HG03135 (cell line): ENCODE data around the gene NAP1L1.

Experiments
- ATAC-seq: cut with Tn5 transposase; IDR thresholded peaks from one replicate; pipeline ENCODE4 v1.9.1; 2021; ENCODE audit warnings: mild to moderate bottlenecking, moderate library complexity; ENCODE audit not compliant: unreplicated experiment

The NAP1L1 gene

DNA sequence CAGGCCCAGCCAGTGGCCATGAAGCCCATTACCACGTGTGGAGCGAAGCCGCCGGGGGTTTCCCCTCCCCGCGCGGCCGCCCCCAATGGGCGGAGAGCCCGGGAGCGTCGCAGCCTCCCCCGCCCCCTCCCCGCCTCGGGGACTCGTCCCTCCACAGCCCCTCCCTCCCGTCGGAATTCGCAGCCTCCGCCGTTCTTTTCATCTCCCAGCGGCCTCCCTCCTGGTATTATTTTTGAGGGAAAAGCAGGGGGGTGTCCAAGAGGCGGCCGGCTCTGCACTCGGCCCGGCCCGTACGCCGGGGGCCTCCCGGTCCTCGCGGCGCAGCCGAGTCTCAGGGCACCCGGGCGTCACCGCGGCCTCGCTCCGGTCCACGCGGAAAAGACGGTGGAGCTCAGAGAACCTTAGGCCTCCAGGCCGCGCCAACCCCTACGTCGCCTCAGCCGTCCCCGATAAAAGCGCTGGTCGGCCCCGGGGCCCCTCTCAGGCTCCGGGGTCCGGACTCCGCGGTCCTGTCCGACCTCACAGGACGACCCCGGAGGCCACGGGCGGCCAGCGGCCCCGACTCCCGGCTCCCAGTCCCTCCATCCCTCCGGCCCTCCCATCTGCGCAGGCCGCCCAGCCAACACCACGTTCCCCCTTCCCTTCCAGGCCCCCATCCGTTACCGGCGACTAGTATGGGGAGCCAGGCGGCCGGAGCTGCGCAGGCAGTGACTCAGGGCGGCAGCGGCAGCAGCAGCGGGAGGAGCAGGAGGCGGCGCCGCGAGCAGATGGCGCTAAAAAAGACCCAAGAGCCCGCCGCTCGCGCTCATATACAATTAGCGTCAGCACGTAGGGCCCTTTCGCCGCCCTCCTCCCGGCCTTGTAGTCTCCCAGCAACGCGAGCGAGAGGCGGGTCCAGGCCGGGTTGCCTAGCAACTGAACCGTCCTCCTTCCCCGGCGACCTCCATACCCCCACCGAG lies at the start of gene NAP1L1:
Gene NAP1L1, minus strand, starts transcription at position 782 of the 959 bp plus-strand sequence. CDS start 10,466 bp downstream, outside the sequence.
- peak; percentile 94 for ATAC-seq

DNA sequence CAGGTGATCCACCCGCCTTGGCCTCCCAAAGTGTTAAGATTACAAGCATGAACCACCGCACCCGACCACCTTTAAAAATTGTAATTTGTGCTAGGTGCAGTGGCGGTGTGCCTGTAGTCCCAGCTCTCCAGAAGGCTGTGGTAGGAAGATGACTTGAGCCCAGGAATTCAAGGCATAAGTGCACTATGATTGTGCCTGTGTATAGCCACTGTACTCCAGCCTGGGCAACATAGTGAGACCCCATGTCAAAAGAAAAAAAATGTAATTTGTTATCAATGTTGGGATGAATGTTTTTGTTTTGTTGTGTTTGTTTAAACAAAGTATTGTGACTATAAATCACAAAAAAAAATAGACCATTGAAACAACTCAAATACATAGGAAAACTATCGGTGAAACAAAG lies 43.1 kb upstream of the NAP1L1 start:
- no peak for ATAC-seq

- ATAC-seq: no peak
Measured at GRCh38 chr12:76124456-76124855, 40.0 kb upstream of the NAP1L1 start.

- no peak for ATAC-seq
Measured at GRCh38 chr12:76123259-76124212, 39.1 kb upstream of the NAP1L1 start.

DNA sequence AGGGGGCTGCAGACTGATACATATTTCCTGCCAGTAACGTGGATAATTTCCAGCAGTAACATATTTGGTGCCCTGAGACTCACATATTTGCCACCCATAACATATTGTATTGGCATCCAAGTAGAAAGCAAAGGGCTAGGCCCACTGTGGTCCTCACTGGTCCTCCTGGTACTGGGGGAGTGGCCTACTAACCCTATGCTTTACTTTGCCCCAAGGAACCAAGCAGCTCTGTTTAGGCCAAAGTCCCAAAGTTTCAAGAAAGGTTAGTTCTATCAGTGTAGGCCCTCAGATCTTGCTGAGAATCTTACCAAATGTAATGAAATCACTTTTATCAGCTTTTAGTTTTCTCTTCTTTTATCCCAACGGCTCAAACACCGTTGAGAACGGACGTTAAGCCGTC lies 35.4 kb upstream of the NAP1L1 start:
- ATAC-seq: no peak

- no peak for ATAC-seq
Measured at GRCh38 chr12:76117751-76118150, 33.3 kb upstream of the NAP1L1 start.

GRCh38 chr12:76117067-76117691 lies 32.7 kb upstream of the NAP1L1 start:
- no peak for ATAC-seq

GRCh38 chr12:76113800-76114757 lies 29.6 kb upstream of the NAP1L1 start:
- no peak for ATAC-seq

DNA sequence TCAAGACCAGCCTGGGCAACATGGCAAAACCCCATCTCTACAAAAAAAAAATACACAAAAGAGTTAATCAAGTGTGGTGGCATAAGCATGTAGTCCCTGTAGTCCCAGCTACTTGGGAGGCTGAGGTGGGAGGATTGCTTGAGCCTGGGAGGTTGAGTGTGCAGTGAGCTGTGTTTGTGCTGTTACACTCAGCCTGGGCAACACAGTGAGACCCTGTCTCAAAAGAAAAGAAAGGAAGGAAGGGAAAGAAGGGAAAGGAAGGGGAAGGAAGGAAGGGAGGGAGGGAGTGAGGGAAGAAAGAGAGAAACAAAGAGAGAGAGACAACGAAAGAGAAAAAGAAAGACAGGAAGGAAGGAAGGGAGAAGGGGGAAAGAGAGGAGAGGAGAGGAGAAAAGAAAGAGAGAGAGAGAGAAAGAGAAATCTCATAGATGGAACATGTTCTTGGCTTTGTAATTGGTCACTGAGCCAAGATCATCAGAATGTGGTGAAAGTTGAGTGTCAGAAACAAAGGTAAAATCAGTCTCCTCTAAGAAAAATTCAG lies 26.8 kb upstream of the NAP1L1 start:
- no peak for ATAC-seq

DNA sequence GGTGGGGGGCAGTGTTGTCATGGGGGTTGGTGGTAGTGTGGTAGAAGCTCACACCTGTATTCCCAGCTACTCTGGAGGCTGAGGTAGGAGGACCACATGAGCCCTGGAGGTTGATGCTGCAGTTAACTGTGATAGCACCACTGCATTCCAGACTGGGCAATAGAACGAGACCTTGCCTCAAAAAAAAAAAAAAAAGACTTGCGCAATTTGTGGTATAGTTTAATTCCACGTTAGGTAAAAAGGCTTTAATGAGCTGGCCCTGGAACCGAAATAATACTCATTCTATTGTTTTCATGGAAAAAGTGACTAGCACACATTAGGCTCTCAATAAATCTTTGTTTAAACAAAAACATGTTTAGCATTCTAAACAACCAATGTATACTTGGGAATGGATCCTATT lies 25.4 kb upstream of the NAP1L1 start:
- no peak for ATAC-seq

DNA sequence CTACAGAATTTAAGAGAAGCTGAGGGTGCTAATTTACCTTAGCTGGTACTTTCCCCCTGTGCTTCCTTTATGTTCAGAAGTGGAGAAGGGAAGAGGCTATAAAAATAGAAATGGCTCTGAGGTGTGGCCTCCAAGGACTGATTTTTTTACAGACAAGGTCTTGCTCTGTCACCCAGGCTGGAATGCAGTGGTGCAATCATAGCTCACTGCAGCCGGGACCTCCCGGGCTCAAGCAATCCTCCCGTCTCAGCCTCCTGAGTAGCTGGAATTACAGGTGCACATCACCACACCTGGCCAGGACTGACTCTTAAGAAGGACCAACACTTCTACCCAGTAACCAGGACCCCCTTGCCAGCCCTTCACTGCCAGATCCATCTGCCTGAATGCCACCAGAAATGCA lies 23.9 kb upstream of the NAP1L1 start:
- no peak for ATAC-seq

DNA sequence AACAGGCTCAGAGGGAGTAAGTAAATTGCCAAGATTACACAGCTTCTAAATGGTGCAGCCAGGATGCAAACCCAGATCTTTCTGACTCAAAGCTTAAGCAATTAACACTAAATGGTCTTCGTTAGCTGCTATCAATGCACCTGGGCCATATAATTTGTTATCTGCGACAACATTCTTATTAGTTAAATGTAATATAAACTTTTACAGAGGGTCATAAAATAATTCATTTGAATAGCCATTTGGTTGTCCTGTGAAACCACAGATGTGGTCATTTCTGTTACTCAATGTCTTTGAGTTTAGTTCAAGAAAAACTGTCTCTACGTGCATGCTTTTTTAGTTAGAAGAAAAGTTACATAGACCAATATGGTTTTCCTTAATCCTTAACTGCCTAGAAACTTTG lies 22.1 kb upstream of the NAP1L1 start:
- no peak for ATAC-seq

DNA sequence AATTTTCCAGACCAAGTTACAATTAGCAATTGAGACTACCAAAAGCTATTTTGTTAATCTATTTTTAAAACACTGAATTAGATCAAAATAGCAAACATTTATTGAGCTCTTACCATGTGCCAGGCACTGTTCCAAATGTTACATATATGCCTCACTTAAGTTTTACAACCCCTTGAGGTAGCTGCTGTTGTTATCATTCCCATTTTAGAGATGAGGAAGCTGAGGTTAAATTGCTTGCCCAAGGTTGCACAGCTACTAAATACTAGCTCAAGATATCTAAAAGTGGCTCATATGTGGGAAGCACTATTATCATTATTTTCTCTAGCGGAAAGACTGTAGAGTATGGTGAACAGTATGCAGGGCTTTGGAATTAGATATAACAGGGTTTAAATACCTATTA lies 19.5 kb upstream of the NAP1L1 start:
- ATAC-seq: no peak

GRCh38 chr12:76101739-76102385 lies 17.4 kb upstream of the NAP1L1 start:
- ATAC-seq: no peak

DNA sequence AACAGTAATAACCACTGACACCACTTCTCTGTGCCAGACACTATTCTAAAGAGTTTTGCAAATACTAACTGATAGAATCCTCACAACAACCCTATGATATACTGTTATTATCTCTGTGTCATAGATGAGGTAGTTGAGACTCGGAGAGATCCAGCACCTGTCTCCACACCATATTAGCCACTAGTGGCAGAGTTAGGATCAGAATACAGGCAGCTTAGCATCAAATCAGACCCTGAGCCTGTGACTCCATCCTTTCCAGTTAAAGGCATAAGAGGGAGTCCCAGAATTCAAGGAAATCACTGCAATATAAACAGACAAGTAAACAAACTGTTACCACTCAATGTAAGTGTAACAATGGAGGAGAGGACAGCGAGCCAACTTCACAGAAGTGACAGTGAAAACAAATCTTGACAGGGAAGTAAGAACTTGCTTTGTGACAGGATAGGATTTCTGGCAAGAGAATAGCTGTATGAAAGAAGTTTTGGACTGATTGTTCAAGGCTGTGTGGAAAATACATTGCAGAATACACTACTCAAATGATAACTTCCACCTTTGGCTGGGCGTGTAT lies 11.7 kb upstream of the NAP1L1 start:
- no peak for ATAC-seq

GRCh38 chr12:76094754-76095153 lies 10.3 kb upstream of the NAP1L1 start:
- ATAC-seq: no peak

- no peak for ATAC-seq
Measured at GRCh38 chr12:76091246-76091754, 6.8 kb upstream of the NAP1L1 start.

DNA sequence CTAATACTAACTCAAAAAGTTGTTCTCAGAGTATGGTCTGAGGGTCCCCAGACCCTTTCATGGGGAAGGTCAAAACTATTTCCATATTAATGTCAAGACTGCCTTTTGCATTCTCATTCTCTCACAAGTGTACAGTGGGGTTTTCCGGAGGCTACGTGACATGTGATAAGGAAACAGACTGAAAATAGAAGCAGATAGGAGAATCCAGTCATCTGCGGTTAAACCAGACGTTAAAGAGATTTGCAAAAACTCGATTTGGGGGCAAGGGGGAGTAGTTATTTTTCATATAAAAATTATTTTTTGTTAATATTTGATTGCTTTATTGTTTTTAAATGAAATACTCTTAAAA lies 1.0 kb upstream of the NAP1L1 start:
- no peak for ATAC-seq
